ENCODE measurements around the gene ACAP2.

- TF ChIP-seq EZH2 (IDR thresholded peaks at IDR 0.05; ENCODE audit: insufficient read depth, low read length), result no peak
- TF ChIP-seq CTCF (IDR thresholded peaks at IDR 0.05; ENCODE audit: insufficient read depth, low read depth, low read length), result no peak
Measured at GRCh38 chr3:195236076-195236798, 206.6 kb downstream of the ACAP2 start.
